Stomach (tissue), 4 donors: ENCODE results near the gene RAB27A.

Source experiments
- POLR2A ChIP-seq, 4 donors: fragments of 450-650 bp; IDR thresholded peaks; one replicate each; pipeline ENCODE4 v1.6.1; 2016; ENCODE audit warnings: antibody characterized with exemption in 4 of 4, control low read depth in 2 of 4, mild to moderate bottlenecking in 1 of 4, moderate library complexity in 1 of 4
- TF ChIP-seq, protein P1 (sequence below), 7 experiments: fragments of 450-650 bp in 4 of 7; fragments of 200-600 bp in 3 of 7; sonication (generic) in 3 of 7; IDR thresholded peaks; one replicate each; pipeline ENCODE4 v1.5.1; 2016 to 2019; ENCODE audit warnings: antibody characterized with exemption in 7 of 7, control low read depth in 2 of 7, mild to moderate bottlenecking in 1 of 7

DNA sequence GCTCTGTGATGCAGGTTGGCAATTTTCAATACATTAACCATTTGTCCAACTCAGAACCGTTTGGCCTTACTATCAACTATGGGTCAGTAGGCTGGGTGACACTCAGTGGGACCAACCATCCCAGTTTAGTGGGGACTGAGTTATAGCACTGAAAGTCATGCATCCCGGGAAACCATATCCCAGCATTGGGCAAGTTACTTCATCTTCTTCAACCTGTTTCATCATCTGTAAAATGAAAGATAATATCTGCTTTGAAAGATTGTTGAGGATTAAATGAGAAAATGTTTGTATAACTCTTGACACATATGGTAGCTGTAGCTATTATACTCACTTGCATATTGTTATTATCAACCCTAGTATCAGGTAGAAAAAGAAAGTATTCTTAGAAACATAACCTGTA lies 11.9 kb downstream of the RAB27A start:
- TF ChIP-seq, protein P1, sequence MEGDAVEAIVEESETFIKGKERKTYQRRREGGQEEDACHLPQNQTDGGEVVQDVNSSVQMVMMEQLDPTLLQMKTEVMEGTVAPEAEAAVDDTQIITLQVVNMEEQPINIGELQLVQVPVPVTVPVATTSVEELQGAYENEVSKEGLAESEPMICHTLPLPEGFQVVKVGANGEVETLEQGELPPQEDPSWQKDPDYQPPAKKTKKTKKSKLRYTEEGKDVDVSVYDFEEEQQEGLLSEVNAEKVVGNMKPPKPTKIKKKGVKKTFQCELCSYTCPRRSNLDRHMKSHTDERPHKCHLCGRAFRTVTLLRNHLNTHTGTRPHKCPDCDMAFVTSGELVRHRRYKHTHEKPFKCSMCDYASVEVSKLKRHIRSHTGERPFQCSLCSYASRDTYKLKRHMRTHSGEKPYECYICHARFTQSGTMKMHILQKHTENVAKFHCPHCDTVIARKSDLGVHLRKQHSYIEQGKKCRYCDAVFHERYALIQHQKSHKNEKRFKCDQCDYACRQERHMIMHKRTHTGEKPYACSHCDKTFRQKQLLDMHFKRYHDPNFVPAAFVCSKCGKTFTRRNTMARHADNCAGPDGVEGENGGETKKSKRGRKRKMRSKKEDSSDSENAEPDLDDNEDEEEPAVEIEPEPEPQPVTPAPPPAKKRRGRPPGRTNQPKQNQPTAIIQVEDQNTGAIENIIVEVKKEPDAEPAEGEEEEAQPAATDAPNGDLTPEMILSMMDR (IDR thresholded peaks at IDR 0.05) = no peak
- no peak for TF ChIP-seq POLR2A (IDR thresholded peaks at IDR 0.05)
